Stomach (tissue), 4 donors: ENCODE results near the gene COL23A1.

Experiments
- POLR2A ChIP-seq, 4 donors: fragments of 450-650 bp; IDR thresholded peaks; one replicate each; pipeline ENCODE4 v1.6.1; 2016; ENCODE audit warnings: antibody characterized with exemption in 4 of 4, control low read depth in 2 of 4, mild to moderate bottlenecking in 1 of 4, moderate library complexity in 1 of 4
- POLR2AphosphoS5 ChIP-seq, 3 donors: sonication (generic); formaldehyde crosslinking; IDR thresholded peaks; one replicate each; pipeline ENCODE4 v1.6.1; 2016; ENCODE audit warnings: antibody characterized with exemption in 3 of 3
- TF ChIP-seq, protein P1 (sequence below), 7 experiments: fragments of 450-650 bp in 4 of 7; fragments of 200-600 bp in 3 of 7; sonication (generic) in 3 of 7; IDR thresholded peaks; one replicate each; pipeline ENCODE4 v1.5.1; 2016 to 2019; ENCODE audit warnings: antibody characterized with exemption in 7 of 7, control low read depth in 2 of 7, mild to moderate bottlenecking in 1 of 7

- TF ChIP-seq, protein P1, sequence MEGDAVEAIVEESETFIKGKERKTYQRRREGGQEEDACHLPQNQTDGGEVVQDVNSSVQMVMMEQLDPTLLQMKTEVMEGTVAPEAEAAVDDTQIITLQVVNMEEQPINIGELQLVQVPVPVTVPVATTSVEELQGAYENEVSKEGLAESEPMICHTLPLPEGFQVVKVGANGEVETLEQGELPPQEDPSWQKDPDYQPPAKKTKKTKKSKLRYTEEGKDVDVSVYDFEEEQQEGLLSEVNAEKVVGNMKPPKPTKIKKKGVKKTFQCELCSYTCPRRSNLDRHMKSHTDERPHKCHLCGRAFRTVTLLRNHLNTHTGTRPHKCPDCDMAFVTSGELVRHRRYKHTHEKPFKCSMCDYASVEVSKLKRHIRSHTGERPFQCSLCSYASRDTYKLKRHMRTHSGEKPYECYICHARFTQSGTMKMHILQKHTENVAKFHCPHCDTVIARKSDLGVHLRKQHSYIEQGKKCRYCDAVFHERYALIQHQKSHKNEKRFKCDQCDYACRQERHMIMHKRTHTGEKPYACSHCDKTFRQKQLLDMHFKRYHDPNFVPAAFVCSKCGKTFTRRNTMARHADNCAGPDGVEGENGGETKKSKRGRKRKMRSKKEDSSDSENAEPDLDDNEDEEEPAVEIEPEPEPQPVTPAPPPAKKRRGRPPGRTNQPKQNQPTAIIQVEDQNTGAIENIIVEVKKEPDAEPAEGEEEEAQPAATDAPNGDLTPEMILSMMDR (IDR thresholded peaks at IDR 0.05): no peak
- no peak for TF ChIP-seq POLR2AphosphoS5 (IDR thresholded peaks at IDR 0.05)
- no peak for TF ChIP-seq POLR2A (IDR thresholded peaks at IDR 0.05)
Observed at GRCh38 chr5:178427576-178428197, 162.5 kb downstream of the COL23A1 start.
